ENCODE measurements around the gene TTI1. TPM values are rescaled to one million over a fixed set of nuclear protein-coding genes. Genes with fewer than 3 reads are reported as not detected.

TTI1 gene
- total RNA-seq, 2 donors from 2014 or later: 37.5 to 56.2 TPM

GRCh38 chr20:37940858-37941257 is 92.4 kb downstream of the TTI1 start:
- no peak for TF ChIP-seq CTCF (conservative IDR thresholded peaks at IDR 0.05)
- H3K4me3 Mint-ChIP-seq: no peak overlapping the region
- no peak for DNase-seq
- H3K4me1 Mint-ChIP-seq: peaks cover 15% of the 10 kb centered on the region
- Histone ChIP-seq H3K36me3 (ENCODE audit: control insufficient read depth, insufficient read depth, low read length) (no peaks in the 10 kb centered on the region), H3K4me3 (ENCODE audit: low read length) (no peak overlapping the region), H3K9me3 (ENCODE audit: control insufficient read depth, low read length) (no peaks in the 10 kb centered on the region), H3K4me1 (ENCODE audit: control insufficient read depth, insufficient read depth, low read length) (no peaks in the 10 kb centered on the region), H3K27me3 (ENCODE audit: control insufficient read depth, insufficient read depth, low read length, poor library complexity, severe bottlenecking) (no peaks in the 10 kb centered on the region), H3K9ac (ENCODE audit: extremely low read depth, low read length, poor library complexity, severe bottlenecking) (no peak overlapping the region), H3K27ac (ENCODE audit: low read depth, low read length) (no peak overlapping the region)
- H3K27ac Mint-ChIP-seq: no peak overlapping the region
- H3K36me3 Mint-ChIP-seq (ENCODE audit: low read depth): no peaks in the 10 kb centered on the region
- no peaks in the 10 kb centered on the region for H3K9me3 Mint-ChIP-seq
- H3K27me3 Mint-ChIP-seq (ENCODE audit: insufficient read depth): peaks cover 2% of the 10 kb centered on the region
- 94 to 95% methylated on average over 5 to 6 of the region's 6 CpGs for WGBS, 2 experiments (ENCODE audit: insufficient coverage in 1 of 2, insufficient read length in 1 of 2)

- Histone ChIP-seq H3K9me3 (ENCODE audit: control insufficient read depth, low read length) (no peaks in the 10 kb centered on the region), H3K4me1 (ENCODE audit: control insufficient read depth, insufficient read depth, low read length) (no peaks in the 10 kb centered on the region), H3K9ac (ENCODE audit: extremely low read depth, low read length, poor library complexity, severe bottlenecking) (no peak overlapping the region), H3K27ac (ENCODE audit: low read depth, low read length) (no peak overlapping the region), H3K36me3 (ENCODE audit: control insufficient read depth, insufficient read depth, low read length) (no peaks in the 10 kb centered on the region), H3K27me3 (ENCODE audit: control insufficient read depth, insufficient read depth, low read length, poor library complexity, severe bottlenecking) (no peaks in the 10 kb centered on the region), H3K4me3 (ENCODE audit: low read length) (no peak overlapping the region)
- Mint-ChIP-seq H3K27ac (no peak overlapping the region), H3K27me3 (ENCODE audit: insufficient read depth) (peaks cover 2% of the 10 kb centered on the region), H3K36me3 (ENCODE audit: low read depth) (no peaks in the 10 kb centered on the region), H3K9me3 (no peaks in the 10 kb centered on the region), H3K4me1 (peaks cover 12% of the 10 kb centered on the region), H3K4me3 (no peak overlapping the region)
- DNase-seq: peak; percentile 31
- 90 to 92% methylated on average over 20 to 25 of the region's 25 CpGs for WGBS, 2 experiments (ENCODE audit: insufficient coverage in 1 of 2, insufficient read length in 1 of 2)
- TF ChIP-seq CTCF (conservative IDR thresholded peaks at IDR 0.05): no peak
Measured at GRCh38 chr20:37939701-37940560, 93.3 kb downstream of the TTI1 start.

- 97 to 100% methylated on average over 6 to 9 of the region's 9 CpGs for WGBS, 2 experiments (ENCODE audit: insufficient coverage in 1 of 2, insufficient read length in 1 of 2)
- peak; percentile 28 for DNase-seq
- Histone ChIP-seq H3K27me3 (ENCODE audit: control insufficient read depth, insufficient read depth, low read length, poor library complexity, severe bottlenecking) (no peaks in the 10 kb centered on the region), H3K9me3 (ENCODE audit: control insufficient read depth, low read length) (no peaks in the 10 kb centered on the region), H3K27ac (ENCODE audit: low read depth, low read length) (no peak overlapping the region), H3K36me3 (ENCODE audit: control insufficient read depth, insufficient read depth, low read length) (no peaks in the 10 kb centered on the region), H3K9ac (ENCODE audit: extremely low read depth, low read length, poor library complexity, severe bottlenecking) (no peak overlapping the region), H3K4me1 (ENCODE audit: control insufficient read depth, insufficient read depth, low read length) (peaks cover 4% of the 10 kb centered on the region), H3K4me3 (ENCODE audit: low read length) (no peak overlapping the region)
- Mint-ChIP-seq H3K9me3 (no peaks in the 10 kb centered on the region), H3K27me3 (ENCODE audit: insufficient read depth) (peaks cover 2% of the 10 kb centered on the region), H3K4me3 (no peak overlapping the region), H3K27ac (no peak overlapping the region), H3K4me1 (peaks cover 22% of the 10 kb centered on the region), H3K36me3 (ENCODE audit: low read depth) (no peaks in the 10 kb centered on the region)
- TF ChIP-seq CTCF (conservative IDR thresholded peaks at IDR 0.05): no peak
Measured at GRCh38 chr20:37938954-37939353, 94.3 kb downstream of the TTI1 start.

Measured in endodermal cell (in vitro differentiated cells).